Measurements from ENCODE around the gene FUOM.

FUOM gene

DNA sequence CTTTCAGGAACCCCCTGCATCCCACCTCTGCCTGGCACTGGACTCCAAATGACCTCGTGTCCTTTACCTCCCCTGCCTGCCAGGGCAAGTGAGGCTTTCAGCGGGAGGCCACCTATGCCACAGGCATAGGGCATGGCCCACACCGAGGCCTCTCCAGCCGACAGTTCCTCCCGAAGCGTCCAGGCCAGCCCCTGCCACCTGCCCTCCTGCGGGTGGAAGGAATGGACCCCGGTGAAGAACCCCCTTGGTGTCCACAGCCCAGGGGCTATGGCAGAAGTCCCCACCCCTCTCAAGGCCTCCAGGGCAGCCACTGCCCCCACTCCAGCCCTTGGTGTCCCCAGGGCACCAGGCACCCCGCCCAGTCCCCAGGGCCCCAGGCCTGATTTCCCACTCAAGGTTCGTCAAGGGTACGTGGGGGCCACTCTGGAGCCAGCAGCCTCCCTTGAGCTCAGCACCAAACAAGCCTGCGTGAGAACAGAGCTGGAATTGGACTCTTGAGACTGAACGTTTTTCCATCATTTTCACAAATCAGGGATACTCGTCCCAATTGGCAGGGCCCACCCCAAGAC lies 3.1 kb downstream of the FUOM start:
- H3K4me3 ChIP-seq (ENCODE audit: low read depth, low read length) = no peak overlapping the region
- TF ChIP-seq, protein P1, sequence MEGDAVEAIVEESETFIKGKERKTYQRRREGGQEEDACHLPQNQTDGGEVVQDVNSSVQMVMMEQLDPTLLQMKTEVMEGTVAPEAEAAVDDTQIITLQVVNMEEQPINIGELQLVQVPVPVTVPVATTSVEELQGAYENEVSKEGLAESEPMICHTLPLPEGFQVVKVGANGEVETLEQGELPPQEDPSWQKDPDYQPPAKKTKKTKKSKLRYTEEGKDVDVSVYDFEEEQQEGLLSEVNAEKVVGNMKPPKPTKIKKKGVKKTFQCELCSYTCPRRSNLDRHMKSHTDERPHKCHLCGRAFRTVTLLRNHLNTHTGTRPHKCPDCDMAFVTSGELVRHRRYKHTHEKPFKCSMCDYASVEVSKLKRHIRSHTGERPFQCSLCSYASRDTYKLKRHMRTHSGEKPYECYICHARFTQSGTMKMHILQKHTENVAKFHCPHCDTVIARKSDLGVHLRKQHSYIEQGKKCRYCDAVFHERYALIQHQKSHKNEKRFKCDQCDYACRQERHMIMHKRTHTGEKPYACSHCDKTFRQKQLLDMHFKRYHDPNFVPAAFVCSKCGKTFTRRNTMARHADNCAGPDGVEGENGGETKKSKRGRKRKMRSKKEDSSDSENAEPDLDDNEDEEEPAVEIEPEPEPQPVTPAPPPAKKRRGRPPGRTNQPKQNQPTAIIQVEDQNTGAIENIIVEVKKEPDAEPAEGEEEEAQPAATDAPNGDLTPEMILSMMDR (IDR thresholded peaks at IDR 0.05; ENCODE audit: borderline replicate concordance, insufficient read depth, low read depth, low read length) = no peak

- TF ChIP-seq, protein P1 (IDR thresholded peaks at IDR 0.05; ENCODE audit: borderline replicate concordance, insufficient read depth, low read depth, low read length) = no peak
- no peak overlapping the region for H3K4me3 ChIP-seq (ENCODE audit: low read depth, low read length)
Measured at GRCh38 chr10:133353988-133354605, 3.7 kb downstream of the FUOM start.

DNA sequence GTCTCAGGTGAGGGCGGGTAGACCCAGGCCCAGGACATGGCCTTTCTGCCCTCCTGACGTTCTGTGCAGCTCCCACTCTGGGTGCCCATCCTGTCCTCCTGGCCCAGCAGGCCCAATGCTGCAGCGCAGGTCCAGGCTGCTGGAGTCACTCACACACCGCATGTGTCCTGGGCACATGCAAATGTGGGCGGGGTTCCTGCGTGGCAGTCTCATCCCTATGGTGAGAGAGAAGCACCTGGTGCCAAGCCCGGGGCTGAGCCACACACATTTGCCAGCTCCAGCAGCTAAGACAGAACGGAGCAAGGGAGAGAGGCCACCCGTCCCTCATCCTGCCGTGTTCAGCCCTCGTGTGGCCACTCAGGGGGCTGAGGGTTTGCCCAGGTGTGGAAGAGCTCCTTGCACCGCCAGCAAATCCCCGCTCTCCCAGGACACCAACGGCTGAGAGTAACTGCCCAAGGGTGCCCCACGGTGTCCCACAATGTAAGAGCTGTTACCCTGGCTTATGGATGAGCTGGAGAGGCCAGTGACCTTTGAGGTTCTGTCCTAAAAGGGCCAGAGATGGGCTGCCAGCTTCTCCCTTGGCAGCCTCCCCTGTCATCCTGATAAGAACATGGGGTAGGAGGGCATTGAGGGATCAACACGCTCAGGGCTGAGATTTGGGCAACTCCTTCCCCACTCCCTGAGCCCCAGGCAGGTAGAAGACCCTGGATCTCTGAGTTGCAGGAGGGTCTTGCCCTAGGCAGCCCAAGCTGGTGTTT lies 4.4 kb downstream of the FUOM start:
- H3K4me3 ChIP-seq (ENCODE audit: low read depth, low read length) = no peak overlapping the region
- TF ChIP-seq, protein P1 (IDR thresholded peaks at IDR 0.05; ENCODE audit: borderline replicate concordance, insufficient read depth, low read depth, low read length) = no peak

DNA sequence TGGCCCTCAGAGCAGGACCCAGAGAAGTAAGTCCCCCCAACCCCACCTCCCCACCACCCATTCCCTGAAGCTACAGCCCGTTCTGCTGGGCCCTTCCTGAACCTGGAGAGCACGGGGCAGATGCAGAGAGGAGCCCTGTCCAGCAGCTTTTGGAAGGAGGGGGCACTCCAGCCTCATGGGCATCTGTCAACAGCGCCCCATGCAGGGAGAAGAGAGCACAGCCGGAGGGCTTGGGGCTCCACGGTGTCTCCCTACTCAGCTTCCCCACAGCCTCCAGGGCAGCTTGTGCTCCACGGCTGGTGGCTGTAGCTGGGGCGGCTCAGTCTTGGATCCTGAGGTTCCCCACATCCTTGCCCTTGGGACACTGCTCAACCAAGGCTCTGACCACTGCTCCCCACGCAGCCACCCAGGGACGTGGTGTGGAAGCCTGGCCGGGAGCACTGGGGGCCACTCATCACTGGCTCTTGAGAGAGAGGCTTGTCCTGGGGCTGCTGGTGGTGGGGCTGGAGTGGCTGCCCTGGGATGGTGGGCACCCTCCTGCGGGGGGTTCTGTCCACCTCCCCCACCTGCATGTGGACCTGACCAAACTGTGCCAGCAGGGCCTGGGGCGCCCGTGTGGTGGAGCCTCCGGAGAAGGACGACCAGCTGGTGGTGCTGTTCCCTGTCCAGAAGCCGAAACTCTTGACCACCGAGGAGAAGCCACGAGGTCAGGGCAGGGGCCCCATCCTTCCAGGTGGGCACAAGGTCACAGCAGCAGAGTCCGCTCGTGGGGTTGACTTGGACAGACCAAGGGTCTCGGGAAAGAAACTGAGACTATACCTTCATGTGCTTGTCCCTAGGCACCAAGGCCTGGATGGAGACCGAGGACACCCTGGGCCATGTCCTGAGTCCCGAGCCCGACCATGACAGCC lies 6.2 kb downstream of the FUOM start:
- TF ChIP-seq, protein P1 (IDR thresholded peaks at IDR 0.05; ENCODE audit: borderline replicate concordance, insufficient read depth, low read depth, low read length) = no peak
- H3K4me3 ChIP-seq (ENCODE audit: low read depth, low read length) = no peak overlapping the region

- H3K4me3 ChIP-seq (ENCODE audit: low read depth, low read length) = no peak overlapping the region
- TF ChIP-seq, protein P1 (IDR thresholded peaks at IDR 0.05; ENCODE audit: borderline replicate concordance, insufficient read depth, low read depth, low read length) = no peak
Measured at GRCh38 chr10:133350950-133351329, 6.9 kb downstream of the FUOM start.

DNA sequence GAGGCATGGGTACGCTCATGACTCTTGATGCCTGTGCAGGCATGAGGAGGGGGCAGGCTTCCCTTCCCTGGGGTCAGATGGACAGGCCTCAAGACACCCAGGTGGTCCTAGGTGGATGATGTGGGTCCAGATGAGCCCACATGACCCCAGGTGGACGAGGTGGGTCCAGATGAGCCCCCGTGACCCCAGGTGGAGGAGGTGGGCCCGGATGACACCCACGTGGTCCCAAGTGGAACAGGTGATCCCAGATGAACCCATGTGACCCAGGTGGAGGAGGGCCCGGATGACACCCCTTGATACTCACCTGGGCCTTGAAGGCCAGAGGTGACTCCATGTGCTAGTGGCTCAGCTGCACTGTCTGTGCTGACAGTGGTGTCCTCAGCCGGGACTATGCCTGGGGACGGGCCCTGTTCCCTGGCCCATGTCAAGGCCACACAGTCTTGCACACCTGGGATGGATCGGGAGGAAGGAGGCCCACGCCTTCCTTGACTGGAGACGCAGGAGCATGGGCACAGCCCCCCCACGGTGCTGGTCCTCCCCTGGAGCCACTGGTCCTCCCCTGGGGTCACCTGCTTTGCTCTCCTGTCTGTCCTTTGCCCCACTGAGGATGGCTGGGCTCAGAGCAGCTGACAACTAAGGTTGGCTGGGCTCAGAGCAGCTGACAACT lies 7.4 kb downstream of the FUOM start:
- TF ChIP-seq, protein P1 (IDR thresholded peaks at IDR 0.05; ENCODE audit: borderline replicate concordance, insufficient read depth, low read depth, low read length) = no peak

More for the DNA sequence above, 7.4 kb downstream of the FUOM start:
- H3K4me3 ChIP-seq (ENCODE audit: low read depth, low read length) = no peak overlapping the region

Data from GM12875 (cell line).